Stimulated activated CD4-positive, alpha-beta T cell treated with anti-CD3 and anti-CD28 coated beads, Interleukin-12 subunit alpha, Interleukin-12 subunit beta, amount 100 ng/mL, for 48 hours (primary cell): ENCODE measurements around the gene TENM3.

Experiments
- DNase-seq, 3 donors: peaks; one replicate each; pipeline ENCODE4 v3.0.0-alpha.2; 2020; ENCODE audit warnings: low read depth in 2 of 3, low spot score in 1 of 3

The TENM3 gene

DNA sequence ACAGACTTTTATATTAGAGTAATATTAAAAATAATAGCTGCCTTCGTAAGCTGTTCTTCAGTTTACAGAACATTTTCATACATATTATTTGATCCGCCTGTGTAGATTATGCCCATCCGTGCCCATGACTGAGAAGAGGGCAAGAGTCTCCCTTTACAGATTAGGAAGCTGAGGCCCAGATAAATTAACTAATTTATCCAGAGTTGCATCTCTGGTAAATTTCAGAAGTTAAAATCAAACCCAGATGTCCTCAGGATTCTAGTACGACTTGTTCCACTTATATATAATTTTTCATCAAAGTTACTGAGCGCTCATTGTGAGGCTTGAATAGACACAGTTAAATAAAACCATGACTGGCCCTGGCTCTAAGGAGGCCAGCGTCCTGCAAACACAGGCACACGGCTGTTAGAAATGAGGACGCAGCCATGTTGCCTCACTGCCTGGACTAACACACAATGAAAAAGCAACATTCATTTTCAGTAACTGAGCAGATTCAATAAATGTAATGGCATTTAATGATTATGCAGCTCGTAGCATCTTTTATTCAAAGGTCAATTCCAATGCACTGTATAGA, 148.0 kb downstream of the TENM3 start:
- DNase-seq: no peak

- DNase-seq: no peak
Observed at GRCh38 chr4:182394181-182394580, 151.0 kb downstream of the TENM3 start.

- no peak for DNase-seq
Observed at GRCh38 chr4:182400081-182400480, 156.9 kb downstream of the TENM3 start.

- DNase-seq: no peak
Observed at GRCh38 chr4:182400790-182401189, 157.6 kb downstream of the TENM3 start.

- no peak for DNase-seq
Observed at GRCh38 chr4:182404376-182404775, 161.2 kb downstream of the TENM3 start.

GRCh38 chr4:182405087-182405486, 161.9 kb downstream of the TENM3 start:
- DNase-seq: no peak

GRCh38 chr4:182409271-182409670, 166.1 kb downstream of the TENM3 start:
- no peak for DNase-seq

DNA sequence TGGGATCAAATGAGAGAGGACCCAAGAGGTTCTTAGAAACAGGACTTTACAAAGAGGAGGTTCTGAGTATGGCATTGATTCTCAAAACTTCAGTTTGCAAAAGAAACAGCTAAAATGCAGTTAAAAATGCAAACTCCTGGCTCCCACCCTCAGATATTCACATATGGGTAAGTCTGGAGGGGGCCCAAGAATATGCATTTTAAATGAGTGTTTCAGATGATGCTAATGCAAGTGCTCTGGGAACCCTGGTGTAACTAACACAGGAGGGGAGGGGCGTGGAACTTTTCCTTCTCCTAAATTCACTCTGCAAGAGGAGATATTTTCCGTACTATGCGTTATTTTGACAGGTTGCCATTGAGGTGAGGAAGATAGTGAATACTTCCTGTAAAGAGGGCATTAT, 168.2 kb downstream of the TENM3 start:
- DNase-seq: no peak

DNA sequence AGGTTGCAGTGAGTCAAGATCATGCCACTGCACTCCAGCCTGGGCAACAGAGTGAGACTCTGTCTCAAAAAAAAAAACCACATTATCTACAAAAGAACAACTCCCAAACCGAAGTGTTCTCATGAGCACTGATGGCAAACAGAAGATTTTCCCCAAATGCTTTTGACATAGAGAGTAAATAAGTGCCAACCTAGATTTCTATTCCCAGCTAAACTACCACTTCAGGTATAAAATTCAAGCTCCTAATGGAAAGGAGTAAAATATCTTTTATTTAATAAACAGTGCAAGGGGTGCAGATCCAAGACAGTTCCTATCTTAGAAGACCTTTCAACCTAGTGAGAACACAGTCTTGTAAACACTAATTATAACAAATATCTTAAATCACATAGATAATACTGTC, 170.3 kb downstream of the TENM3 start:
- DNase-seq: no peak

GRCh38 chr4:182415116-182415515, 171.9 kb downstream of the TENM3 start:
- no peak for DNase-seq

GRCh38 chr4:182416067-182416466, 172.9 kb downstream of the TENM3 start:
- no peak for DNase-seq

DNA sequence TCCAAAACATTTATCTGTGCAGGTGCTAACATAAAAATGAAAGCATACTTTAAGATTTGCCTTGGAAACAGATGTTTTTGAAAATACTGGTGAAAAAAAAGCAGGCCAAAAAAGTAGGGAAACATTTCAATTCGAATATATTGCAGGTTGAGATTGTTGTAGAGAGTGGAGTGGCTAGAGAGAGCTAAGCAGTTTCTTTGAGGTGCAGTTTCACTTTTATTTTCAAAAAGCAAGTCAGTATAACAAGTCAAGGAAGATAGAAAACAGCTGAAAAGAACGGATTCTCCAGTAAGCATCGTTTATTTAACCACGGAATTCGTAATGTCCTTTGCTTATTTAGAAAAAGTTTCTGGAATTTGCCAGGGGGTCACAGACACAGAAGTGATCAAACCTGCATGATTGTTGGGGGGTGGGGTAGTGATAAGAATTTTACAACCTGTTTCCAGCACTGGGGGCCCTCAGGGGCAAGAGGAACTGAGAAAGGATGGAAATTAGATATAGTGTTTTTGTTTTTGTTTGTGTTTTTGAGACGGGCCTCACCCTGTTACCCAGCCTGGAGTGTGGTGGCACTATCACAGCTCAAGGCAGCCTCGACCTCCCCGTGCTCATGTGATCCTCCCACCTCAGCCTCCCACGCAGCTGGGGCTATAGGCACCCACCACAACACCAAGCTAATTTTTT, 175.0 kb downstream of the TENM3 start:
- no peak for DNase-seq

DNA sequence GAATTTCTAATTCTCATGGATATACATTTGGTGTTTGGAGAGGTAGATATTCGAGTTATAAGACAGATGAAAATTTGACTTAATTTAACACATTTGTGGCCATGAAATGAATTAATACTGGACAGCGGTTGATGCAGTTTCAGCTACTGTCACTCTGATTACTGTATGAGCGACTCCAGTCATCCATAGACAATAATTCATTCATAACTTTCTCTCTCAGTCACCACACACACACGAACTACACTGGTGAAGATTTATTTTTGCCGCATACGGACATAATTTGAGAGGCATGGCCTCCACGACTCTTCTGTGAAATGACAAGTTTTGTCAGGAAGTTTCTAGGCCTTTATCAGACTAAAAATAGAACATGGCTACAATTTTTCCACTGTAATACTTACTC, 177.0 kb downstream of the TENM3 start:
- no peak for DNase-seq

- no peak for DNase-seq
Observed at GRCh38 chr4:182421753-182422152, 178.6 kb downstream of the TENM3 start.

GRCh38 chr4:182425302-182425701, 182.1 kb downstream of the TENM3 start:
- no peak for DNase-seq

DNA sequence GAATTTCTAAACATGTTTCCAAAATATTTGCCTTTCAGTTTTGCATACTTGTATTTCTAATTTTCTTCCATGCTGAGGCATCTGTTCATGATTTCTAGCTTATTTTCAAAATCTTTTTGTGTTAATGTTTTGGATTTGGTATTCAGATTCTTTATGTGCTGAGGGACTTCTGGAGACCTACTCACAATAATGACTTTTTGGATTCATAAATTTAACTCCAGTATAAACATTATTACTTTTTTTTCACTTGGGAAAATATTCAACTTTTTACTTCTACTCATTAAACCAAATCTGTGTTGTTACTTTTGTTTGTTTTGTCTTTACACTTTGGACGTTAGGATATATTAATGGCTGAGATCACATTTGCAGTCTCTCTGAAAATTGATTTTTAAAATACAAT, 183.7 kb downstream of the TENM3 start:
- no peak for DNase-seq

DNA sequence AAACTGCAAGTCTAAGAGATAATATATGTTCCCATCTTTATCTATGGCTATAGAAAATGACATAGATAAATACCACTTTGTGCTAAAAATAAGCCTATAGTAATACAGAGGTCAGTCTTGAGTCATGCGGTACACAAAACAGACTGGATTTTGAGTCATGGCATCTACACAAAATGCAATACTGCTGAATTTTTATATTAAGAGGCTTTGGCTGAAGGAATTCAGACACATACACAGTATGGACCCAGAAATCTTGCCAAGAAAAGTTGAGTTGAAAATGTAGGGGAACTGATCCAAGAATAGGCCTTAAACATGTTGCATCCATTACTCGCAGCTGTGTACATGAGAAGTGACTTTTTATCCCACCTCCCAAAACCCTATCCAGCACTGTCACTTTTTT, 184.4 kb downstream of the TENM3 start:
- no peak for DNase-seq

DNA sequence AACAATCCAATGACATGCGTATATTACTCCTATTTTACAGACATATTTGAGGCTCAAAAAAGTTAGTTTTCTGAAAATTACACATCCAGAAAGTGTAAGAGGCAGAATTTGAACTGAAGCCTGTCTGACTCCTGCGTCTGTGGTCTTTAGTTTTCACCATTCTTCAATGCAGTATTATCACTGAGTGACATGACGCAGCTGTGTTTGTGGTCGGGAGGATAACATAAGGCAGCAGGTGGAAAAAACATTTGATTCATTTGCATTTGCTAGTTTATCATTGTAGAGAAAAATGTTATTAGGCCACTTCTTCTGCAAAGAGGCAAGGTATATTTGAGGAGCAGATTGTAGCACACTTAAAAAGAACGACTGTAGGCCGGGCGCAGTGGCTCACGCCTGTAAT, 186.7 kb downstream of the TENM3 start:
- no peak for DNase-seq

GRCh38 chr4:182432819-182433218, 189.6 kb downstream of the TENM3 start:
- DNase-seq: no peak

- no peak for DNase-seq
Observed at GRCh38 chr4:182434720-182435119, 191.5 kb downstream of the TENM3 start.

- no peak for DNase-seq
Observed at GRCh38 chr4:182435401-182435800, 192.2 kb downstream of the TENM3 start.

- DNase-seq: no peak
Observed at GRCh38 chr4:182443070-182443469, 199.9 kb downstream of the TENM3 start.

DNA sequence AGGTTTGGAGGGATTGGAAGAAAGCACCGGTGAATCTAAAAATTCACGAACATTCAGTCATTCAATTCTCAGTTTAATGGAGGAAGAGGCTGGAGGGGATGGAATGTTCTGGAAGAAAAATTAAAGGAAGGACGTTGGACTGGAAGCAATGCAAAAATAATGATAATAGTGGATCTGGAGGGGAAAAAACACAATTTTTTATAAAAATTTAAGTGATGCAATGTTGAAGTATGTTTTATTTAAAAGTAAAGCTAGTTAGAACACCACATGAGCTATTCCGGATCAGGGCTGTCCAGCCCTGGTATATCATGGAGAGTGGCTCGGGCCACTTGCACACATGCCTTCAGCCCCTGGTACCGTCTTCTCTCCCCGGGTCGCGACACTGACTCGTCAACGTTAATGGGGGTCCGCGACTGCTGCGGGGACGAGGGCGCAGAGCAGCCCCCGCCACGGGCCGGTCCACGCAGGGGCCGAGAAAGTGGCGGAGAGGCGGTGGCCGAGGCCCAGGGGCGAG, 204.6 kb downstream of the TENM3 start:
- DNase-seq: no peak
